Measurements from ENCODE around the gene LTA.

DNA sequence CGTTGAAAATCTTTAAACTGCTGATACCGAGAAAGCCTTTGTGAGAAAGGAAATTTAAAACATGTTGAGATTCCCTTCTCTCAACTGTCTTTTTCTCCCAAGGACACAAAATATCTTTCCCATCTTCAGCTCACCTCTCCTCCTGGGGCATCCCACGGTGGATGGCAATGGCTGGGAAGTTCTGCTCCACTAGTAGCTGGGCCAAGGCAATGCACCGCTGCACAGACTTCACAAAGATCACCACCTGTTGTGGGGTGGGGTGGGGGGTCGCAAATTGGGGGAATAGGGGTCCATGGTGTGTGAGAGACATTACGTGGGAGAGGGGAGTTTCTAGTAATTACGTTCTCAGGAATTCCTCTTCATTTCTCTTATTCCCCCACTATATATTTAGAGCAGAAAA is 40.9 kb upstream of the LTA start:
- TF ChIP-seq RARB (CRISPR knock-in tag; IDR thresholded peaks at IDR 0.05) (no peak), TOX (CRISPR knock-in tag; IDR thresholded peaks at IDR 0.05; ENCODE audit: borderline replicate concordance) (no peak), ZFP3 (CRISPR knock-in tag; IDR thresholded peaks at IDR 0.05) (no peak), ZNF565 (CRISPR knock-in tag; conservative IDR thresholded peaks at IDR 0.05; ENCODE audit: low read depth) (no peak), PATZ1 (CRISPR knock-in tag; IDR thresholded peaks at IDR 0.05; ENCODE audit: borderline replicate concordance) (no peak)

All from SK-N-SH treated with all-trans-retinoic acid at 6 μM for 48 hours (cell line).